Endothelial cell (in vitro differentiated cells): Measurements from ENCODE around the gene MYRIP. TPM values are rescaled to one million over a fixed set of nuclear protein-coding genes. Genes with fewer than 3 reads are reported as not detected.

Experiments used
- DNase-seq: peaks from one replicate; pipeline ENCODE4 v3.0.0; 2021; ENCODE audit warnings: low spot score
- H3K27ac Mint-ChIP-seq: one replicate; pipeline ENCODE4 v1.8.0; 2021; ENCODE audit warnings: mixed read lengths, inconsistent platforms; ENCODE audit not compliant: unreplicated experiment
- H3K27me3 Mint-ChIP-seq: one replicate; pipeline ENCODE4 v1.8.0; 2021; ENCODE audit warnings: mild to moderate bottlenecking, moderate library complexity, mixed read lengths, inconsistent platforms; ENCODE audit not compliant: unreplicated experiment
- H3K36me3 Mint-ChIP-seq: one replicate; pipeline ENCODE4 v1.8.0; 2021; ENCODE audit warnings: mild to moderate bottlenecking, low read depth, mixed read lengths, inconsistent platforms; ENCODE audit not compliant: unreplicated experiment
- H3K4me1 Mint-ChIP-seq: one replicate; pipeline ENCODE4 v1.8.0; 2021; ENCODE audit warnings: mild to moderate bottlenecking, mixed read lengths, inconsistent platforms; ENCODE audit not compliant: unreplicated experiment
- H3K4me3 Mint-ChIP-seq: one replicate; pipeline ENCODE4 v1.8.0; 2021; ENCODE audit warnings: mild to moderate bottlenecking, mixed read lengths, inconsistent platforms; ENCODE audit not compliant: unreplicated experiment
- H3K9me3 Mint-ChIP-seq: one replicate; pipeline ENCODE4 v1.8.0; 2021; ENCODE audit warnings: mixed read lengths, inconsistent platforms; ENCODE audit not compliant: unreplicated experiment
- long read RNA-seq: library from polyadenylated mRNA; unstranded; transcript quantifications from one replicate; pipeline ENCODE4 v2.0.0, GENCODE V29; 2020; ENCODE audit not compliant: unreplicated experiment
- total RNA-seq: library from RNA; stranded (reverse); fragmentation: NEBNext Ultra II Directional; extraction: Animal tissue kit (Norgen Biotek cat#: 25700); gene quantifications from one replicate; pipeline ENCODE4 v1.2.1, GENCODE V29; 2021; ENCODE audit not compliant: unreplicated experiment
- TF ChIP-seq, protein P1 (sequence below): fragments of 200-600 bp; sonication (generic); IDR thresholded peaks from one replicate; pipeline ENCODE4 v1.5.0; 2021; ENCODE audit warnings: antibody characterized with exemption; ENCODE audit not compliant: unreplicated experiment

Gene MYRIP
- 0.49 TPM for total RNA-seq
- long read RNA-seq = 0 reads

DNA sequence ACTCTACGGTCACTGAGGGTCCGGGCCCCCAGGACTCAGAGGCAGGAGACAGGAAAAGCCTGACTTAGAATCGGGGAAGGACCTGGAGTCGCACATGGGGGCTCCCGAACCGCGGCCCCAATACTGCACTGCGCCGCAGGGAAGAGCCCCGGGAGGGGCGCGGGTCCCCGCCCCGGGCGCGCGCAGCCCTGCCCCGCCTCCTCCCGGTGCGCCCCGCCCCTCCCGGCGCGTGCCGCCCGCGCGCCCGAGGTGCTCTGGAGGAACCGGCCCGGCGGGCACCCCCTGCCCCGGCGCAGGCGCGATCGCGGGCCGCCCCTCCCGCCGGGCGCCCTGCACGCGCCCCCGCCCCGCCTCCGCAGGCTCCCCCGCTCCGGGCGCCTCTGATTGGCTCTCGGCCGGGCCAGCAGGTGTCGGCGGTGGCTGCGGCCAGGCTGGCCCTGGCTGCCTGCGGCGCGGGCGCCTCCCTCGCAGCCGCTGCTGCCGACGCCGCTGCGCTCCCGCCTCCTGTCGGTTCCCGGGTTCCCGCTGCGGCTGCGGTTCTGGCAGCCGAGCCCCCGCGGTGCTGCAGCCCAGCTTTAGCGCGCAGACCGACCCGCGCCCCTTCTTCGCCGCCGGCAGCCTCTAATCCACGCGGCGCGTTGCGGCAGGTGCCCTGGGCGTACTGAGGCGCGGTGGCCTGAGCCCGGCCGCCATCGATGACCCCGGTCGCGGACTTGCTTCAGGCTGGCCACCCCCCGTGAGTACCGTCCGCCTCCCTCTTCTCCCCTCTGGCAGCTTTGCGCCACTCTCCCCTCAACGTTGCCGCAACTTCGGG lies at the start of gene MYRIP:
TSS of gene MYRIP (plus strand) at position 429 of the 814 bp plus-strand sequence. CDS start 91,208 bp downstream, outside the sequence.
- DNase-seq = peak; percentile 75
- peaks cover 27% of the 10 kb centered on the region for H3K4me1 Mint-ChIP-seq
- no peaks in the 10 kb centered on the region for H3K9me3 Mint-ChIP-seq
- H3K27ac Mint-ChIP-seq = no peak within 1 kb of the TSS
- H3K36me3 Mint-ChIP-seq = peaks cover 6% of the 10 kb centered on the region
- TF ChIP-seq, protein P1, sequence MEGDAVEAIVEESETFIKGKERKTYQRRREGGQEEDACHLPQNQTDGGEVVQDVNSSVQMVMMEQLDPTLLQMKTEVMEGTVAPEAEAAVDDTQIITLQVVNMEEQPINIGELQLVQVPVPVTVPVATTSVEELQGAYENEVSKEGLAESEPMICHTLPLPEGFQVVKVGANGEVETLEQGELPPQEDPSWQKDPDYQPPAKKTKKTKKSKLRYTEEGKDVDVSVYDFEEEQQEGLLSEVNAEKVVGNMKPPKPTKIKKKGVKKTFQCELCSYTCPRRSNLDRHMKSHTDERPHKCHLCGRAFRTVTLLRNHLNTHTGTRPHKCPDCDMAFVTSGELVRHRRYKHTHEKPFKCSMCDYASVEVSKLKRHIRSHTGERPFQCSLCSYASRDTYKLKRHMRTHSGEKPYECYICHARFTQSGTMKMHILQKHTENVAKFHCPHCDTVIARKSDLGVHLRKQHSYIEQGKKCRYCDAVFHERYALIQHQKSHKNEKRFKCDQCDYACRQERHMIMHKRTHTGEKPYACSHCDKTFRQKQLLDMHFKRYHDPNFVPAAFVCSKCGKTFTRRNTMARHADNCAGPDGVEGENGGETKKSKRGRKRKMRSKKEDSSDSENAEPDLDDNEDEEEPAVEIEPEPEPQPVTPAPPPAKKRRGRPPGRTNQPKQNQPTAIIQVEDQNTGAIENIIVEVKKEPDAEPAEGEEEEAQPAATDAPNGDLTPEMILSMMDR = no peak
- H3K27me3 Mint-ChIP-seq = peaks cover 11% of the 10 kb centered on the region
- peak within 1 kb of the TSS; percentile 91 for H3K4me3 Mint-ChIP-seq

DNA sequence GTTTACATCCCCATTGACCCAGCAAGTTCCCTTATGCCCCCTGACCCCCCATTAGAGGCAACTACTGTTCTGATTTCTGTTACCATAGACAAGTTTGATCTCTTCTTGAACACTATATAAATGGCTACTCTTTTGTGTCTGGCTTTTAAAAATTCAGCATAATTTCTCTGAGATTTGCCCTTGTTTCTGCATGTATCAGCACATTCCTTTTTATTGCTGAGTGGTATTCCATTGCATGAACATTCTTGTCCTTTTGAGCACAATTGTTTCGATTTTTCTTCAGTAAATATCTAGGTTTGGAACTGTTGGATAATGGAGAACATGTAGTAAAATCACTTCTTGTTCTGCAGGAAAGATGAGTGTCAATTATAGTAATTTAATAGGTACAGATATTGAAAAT lies 49.1 kb upstream of the MYRIP start:
- no peak overlapping the region for H3K4me3 Mint-ChIP-seq
- no peaks in the 10 kb centered on the region for H3K4me1 Mint-ChIP-seq
- H3K27me3 Mint-ChIP-seq = no peaks in the 10 kb centered on the region
- H3K27ac Mint-ChIP-seq = no peak overlapping the region
- DNase-seq = no peak
- no peaks in the 10 kb centered on the region for H3K9me3 Mint-ChIP-seq
- H3K36me3 Mint-ChIP-seq = no peaks in the 10 kb centered on the region
- TF ChIP-seq, protein P1 = no peak

DNA sequence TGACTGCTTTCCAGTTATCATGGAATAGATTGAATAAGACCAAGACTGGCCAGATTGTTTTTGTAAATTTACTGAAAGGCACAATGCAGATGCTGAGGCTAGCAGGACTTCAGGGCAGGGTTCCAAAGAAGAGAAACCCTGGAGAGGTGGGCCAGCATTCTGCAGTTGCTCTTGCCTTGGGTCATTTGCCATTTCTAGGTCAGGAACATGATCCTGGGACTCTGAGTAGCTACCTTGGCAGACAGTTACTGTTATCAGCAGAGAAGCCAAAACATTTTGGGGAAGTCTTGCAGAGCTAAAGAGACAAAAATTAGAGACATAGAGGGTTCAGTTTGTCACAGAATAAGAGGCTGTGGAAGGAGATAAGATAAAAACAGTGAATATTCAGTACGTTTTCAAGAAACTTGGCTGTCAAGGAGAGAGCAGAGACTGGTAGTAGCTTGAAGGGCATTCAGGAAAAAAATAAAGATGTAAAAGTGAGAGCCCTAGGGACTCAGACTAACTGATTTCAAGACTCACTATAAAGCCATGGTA lies 46.8 kb upstream of the MYRIP start:
- TF ChIP-seq, protein P1 = no peak
- Mint-ChIP-seq H3K36me3 (no peaks in the 10 kb centered on the region), H3K9me3 (no peaks in the 10 kb centered on the region), H3K27me3 (no peaks in the 10 kb centered on the region), H3K4me1 (no peaks in the 10 kb centered on the region), H3K27ac (no peak overlapping the region), H3K4me3 (no peak overlapping the region)
- DNase-seq = no peak

DNA sequence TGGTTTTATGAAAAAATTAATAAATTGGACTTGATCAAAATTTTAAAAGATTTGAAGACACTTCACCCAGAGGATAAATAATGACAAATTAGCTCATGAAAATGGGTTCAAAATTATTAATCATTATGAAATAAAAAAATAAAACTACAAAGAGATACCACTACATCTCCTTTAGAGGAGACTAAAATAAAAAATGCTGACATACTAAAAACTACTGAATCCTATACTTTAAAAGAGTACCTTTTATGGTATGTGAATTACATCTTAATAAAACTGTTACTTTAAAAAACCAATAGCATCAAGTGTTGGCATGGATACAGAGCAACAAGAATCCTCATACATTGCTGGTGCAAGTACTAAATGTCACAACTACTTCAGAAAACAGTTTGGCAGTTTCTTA lies 46.0 kb upstream of the MYRIP start:
- Mint-ChIP-seq H3K4me3 (no peak overlapping the region), H3K27ac (no peak overlapping the region), H3K4me1 (no peaks in the 10 kb centered on the region), H3K36me3 (no peaks in the 10 kb centered on the region), H3K27me3 (no peaks in the 10 kb centered on the region), H3K9me3 (no peaks in the 10 kb centered on the region)
- DNase-seq = no peak
- TF ChIP-seq, protein P1 = no peak

DNA sequence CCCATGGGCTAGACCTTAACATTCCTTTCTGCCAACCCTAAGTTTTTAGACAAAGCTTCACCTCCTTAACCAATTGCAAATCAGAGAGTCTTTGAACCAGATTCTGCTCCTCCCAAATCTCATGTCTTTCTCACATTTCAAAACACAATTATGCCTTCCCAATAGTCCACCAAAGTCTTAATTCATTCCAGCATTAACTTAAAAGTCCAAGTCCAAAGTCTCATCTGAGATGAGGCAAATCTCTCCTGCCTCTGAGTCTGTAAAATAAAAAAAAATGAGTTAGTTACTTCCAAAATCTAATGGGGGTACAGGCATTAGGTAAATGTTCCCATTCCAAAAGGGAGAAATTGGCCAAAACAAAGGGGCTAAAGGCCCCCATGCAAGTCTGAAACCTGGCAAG lies 43.8 kb upstream of the MYRIP start:
- Mint-ChIP-seq H3K36me3 (no peaks in the 10 kb centered on the region), H3K27ac (no peak overlapping the region), H3K4me3 (no peak overlapping the region), H3K4me1 (no peaks in the 10 kb centered on the region), H3K9me3 (no peaks in the 10 kb centered on the region), H3K27me3 (no peaks in the 10 kb centered on the region)
- TF ChIP-seq, protein P1 = no peak
- no peak for DNase-seq
